ENCODE measurements around the gene BACH2. TPM values are rescaled to one million over a fixed set of nuclear protein-coding genes. Genes with fewer than 3 reads are reported as not detected.
"Not testable (repeated sequence)": the region's sequence is repeated elsewhere in the genome, so short reads cannot be mapped to it uniquely, and the experiment has no call there.

The BACH2 gene
- total RNA-seq, 1 donor from 2014 or later: 34.1 TPM

- Mint-ChIP-seq H3K27ac (no peak overlapping the region), H3K4me1 (no peaks in the 10 kb centered on the region), H3K27me3 (ENCODE audit: low read depth) (no peaks in the 10 kb centered on the region), H3K36me3 (no peaks in the 10 kb centered on the region), H3K9me3 (peaks cover 19% of the 10 kb centered on the region), H3K4me3 (no peak overlapping the region)
- no peak for TF ChIP-seq CTCF (IDR thresholded peaks at IDR 0.05; ENCODE audit: unreplicated experiment)
- no peak for DNase-seq (ENCODE audit: low spot score in 2 of 2, unreplicated experiment in 2 of 2)
Observed at GRCh38 chr6:89916136-89916920, 380.3 kb downstream of the BACH2 start.

DNA sequence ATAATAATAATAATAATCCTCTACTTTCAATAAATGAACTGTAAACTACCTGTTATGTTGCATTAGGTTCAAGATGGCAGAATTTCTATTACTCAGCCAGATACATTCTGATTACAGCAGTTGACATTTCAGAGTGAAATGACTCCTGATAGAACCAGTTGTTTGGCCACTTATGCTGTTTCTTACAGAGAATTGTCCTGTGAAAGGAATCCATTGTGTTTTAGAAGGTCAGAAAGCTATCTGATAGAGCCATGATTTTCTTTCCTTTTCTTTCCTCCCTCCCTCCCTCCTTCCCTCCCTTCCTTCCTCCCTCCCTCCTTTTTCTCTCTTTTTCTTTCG, 385.8 kb downstream of the BACH2 start:
- no peak for DNase-seq (ENCODE audit: low spot score in 2 of 2, unreplicated experiment in 2 of 2)
- no peaks in the 10 kb centered on the region for H3K27me3 Mint-ChIP-seq (ENCODE audit: low read depth)
- TF ChIP-seq CTCF (IDR thresholded peaks at IDR 0.05; ENCODE audit: unreplicated experiment): no peak
- no peaks in the 10 kb centered on the region for H3K4me1 Mint-ChIP-seq
- no peak overlapping the region for H3K27ac Mint-ChIP-seq
- H3K9me3 Mint-ChIP-seq: peaks cover 15% of the 10 kb centered on the region
- no peak overlapping the region for H3K4me3 Mint-ChIP-seq
- H3K36me3 Mint-ChIP-seq: no peaks in the 10 kb centered on the region

GRCh38 chr6:89910001-89910901, 386.4 kb downstream of the BACH2 start:
- H3K4me1 Mint-ChIP-seq, H3K27ac Mint-ChIP-seq, H3K4me3 Mint-ChIP-seq: not testable (repeated sequence)

GRCh38 chr6:89895276-89895874, 401.3 kb downstream of the BACH2 start:
- no peak overlapping the region for H3K27ac Mint-ChIP-seq
- no peaks in the 10 kb centered on the region for H3K9me3 Mint-ChIP-seq
- H3K4me1 Mint-ChIP-seq: peaks cover 10% of the 10 kb centered on the region
- H3K27me3 Mint-ChIP-seq (ENCODE audit: low read depth): peaks cover 34% of the 10 kb centered on the region
- no peak for TF ChIP-seq CTCF (IDR thresholded peaks at IDR 0.05; ENCODE audit: unreplicated experiment)
- peak in 1 of 2 experiments; percentile 69 for DNase-seq (ENCODE audit: low spot score in 2 of 2, unreplicated experiment in 2 of 2)
- H3K36me3 Mint-ChIP-seq: no peaks in the 10 kb centered on the region
- no peak overlapping the region for H3K4me3 Mint-ChIP-seq

More at GRCh38 chr6:89910001-89910901, 386.4 kb downstream of the BACH2 start:
- H3K9me3 Mint-ChIP-seq: peaks cover 10% of the 10 kb centered on the region
- H3K27me3 Mint-ChIP-seq (ENCODE audit: low read depth); H3K36me3 Mint-ChIP-seq; DNase-seq (ENCODE audit: low spot score in 2 of 2, unreplicated experiment in 2 of 2): not testable (repeated sequence)

GRCh38 chr6:89894169-89894568, 402.5 kb downstream of the BACH2 start, which contains the start of gene GJA10:
Gene GJA10 (plus strand): TSS chr6:89894469. CDS start chr6:89894469, 0 bp downstream.
- Mint-ChIP-seq H3K4me1 (peaks cover 10% of the 10 kb centered on the region), H3K27ac (no peak within 1 kb of the TSS), H3K9me3 (no peaks in the 10 kb centered on the region), H3K27me3 (ENCODE audit: low read depth) (peaks cover 37% of the 10 kb centered on the region), H3K36me3 (no peaks in the 10 kb centered on the region), H3K4me3 (no peak within 1 kb of the TSS)
- no peak for DNase-seq (ENCODE audit: low spot score in 2 of 2, unreplicated experiment in 2 of 2)
- TF ChIP-seq CTCF (IDR thresholded peaks at IDR 0.05; ENCODE audit: unreplicated experiment): no peak

DNA sequence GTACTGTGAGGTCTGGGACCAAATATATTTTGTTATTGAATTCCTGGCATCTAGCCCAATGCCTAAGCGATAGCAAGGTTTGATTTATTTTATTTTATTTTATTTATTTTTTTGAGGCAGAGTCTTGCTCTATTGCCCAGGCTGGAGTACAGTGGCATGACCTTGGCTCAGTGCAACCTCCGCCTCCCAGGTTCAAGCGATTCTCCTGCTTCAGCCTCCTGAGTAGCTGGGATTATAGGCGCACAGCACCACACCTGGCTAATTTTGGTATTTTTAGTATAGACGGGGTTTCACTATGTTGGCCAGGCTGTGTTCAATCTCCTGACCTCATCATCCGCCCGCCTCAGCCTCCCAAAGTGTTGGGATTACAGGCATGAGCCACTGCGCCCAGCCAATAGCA, 404.1 kb downstream of the BACH2 start:
- not testable (repeated sequence) for H3K9me3 Mint-ChIP-seq; H3K36me3 Mint-ChIP-seq; H3K27ac Mint-ChIP-seq; H3K4me3 Mint-ChIP-seq; DNase-seq (ENCODE audit: low spot score in 2 of 2, unreplicated experiment in 2 of 2)
- peaks cover 10% of the 10 kb centered on the region for H3K4me1 Mint-ChIP-seq
- peaks cover 42% of the 10 kb centered on the region for H3K27me3 Mint-ChIP-seq (ENCODE audit: low read depth)

- H3K27ac Mint-ChIP-seq; DNase-seq (ENCODE audit: low spot score in 2 of 2, unreplicated experiment in 2 of 2); H3K4me3 Mint-ChIP-seq; H3K36me3 Mint-ChIP-seq; H3K9me3 Mint-ChIP-seq: not testable (repeated sequence)
- Mint-ChIP-seq H3K4me1 (peaks cover 10% of the 10 kb centered on the region), H3K27me3 (ENCODE audit: low read depth) (peaks cover 37% of the 10 kb centered on the region)
Observed at GRCh38 chr6:89890845-89891528, 405.7 kb downstream of the BACH2 start.

All from mesothelial cell of epicardium (in vitro differentiated cells).